Measurements from ENCODE around the gene SH3BGRL3.

The SH3BGRL3 gene

GRCh38 chr1:26320896-26321295 lies 41.0 kb downstream of the SH3BGRL3 start:
- ChIA-PET POLR2A (ENCODE audit: low non-redundant PET) (no interaction called here), CTCF (interaction anchor here (0.6 to 1.7 kb wide), 13 partner anchors 13 to 209 kb away, joined by 3 to 9 read pairs (median 4); partner anchors contain the start of genes CEP85, PDIK1L and ZNF593)
- DNase-seq (ENCODE audit: low spot score): no peak
- peak overlapping the region; percentile 26 for H3K27ac ChIP-seq
- TF ChIP-seq CTCF (conservative IDR thresholded peaks at IDR 0.05; ENCODE audit: low read depth): no peak

- peak; percentile 89 for TF ChIP-seq CTCF (conservative IDR thresholded peaks at IDR 0.05; ENCODE audit: low read depth)
- ChIA-PET POLR2A (ENCODE audit: low non-redundant PET) (no interaction called here), CTCF (interaction anchor here (0.6 to 1.7 kb wide), 35 partner anchors 9 to 1329 kb away, joined by 3 to 9 read pairs (median 4); partner anchors contain the start of genes CEP85, PDIK1L, UBXN11 and ZNF593)
- peak; percentile 71 for DNase-seq (ENCODE audit: low spot score)
- H3K27ac ChIP-seq: peak overlapping the region; percentile 26
These were observed 41.6 kb downstream of the SH3BGRL3 start for GRCh38 chr1:26321315-26322041.

GRCh38 chr1:26322042-26322331 lies 42.1 kb downstream of the SH3BGRL3 start:
- no peak for TF ChIP-seq CTCF (conservative IDR thresholded peaks at IDR 0.05; ENCODE audit: low read depth)
- DNase-seq (ENCODE audit: low spot score): no peak
- POLR2A ChIA-PET (ENCODE audit: low non-redundant PET): no interaction called here
- peak overlapping the region; percentile 26 for H3K27ac ChIP-seq
- CTCF ChIA-PET: interaction anchor here (0.6 to 1.4 kb wide), 30 partner anchors 8 to 1328 kb away, joined by 3 to 9 read pairs (median 4); partner anchors contain the start of genes CEP85, PDIK1L, UBXN11 and ZNF593

- CTCF ChIA-PET: interaction anchor here (0.7 kb wide), 1 partner anchor 8 kb away, joined by 3 read pairs; no protein-coding TSS in a partner anchor
- DNase-seq (ENCODE audit: low spot score): no peak
- H3K27ac ChIP-seq: no peak overlapping the region
- POLR2A ChIA-PET (ENCODE audit: low non-redundant PET): interaction anchor here (0.7 kb wide), 1 partner anchor 46 kb away, joined by 6 read pairs; no protein-coding TSS in a partner anchor
- no peak for TF ChIP-seq CTCF (conservative IDR thresholded peaks at IDR 0.05; ENCODE audit: low read depth)
These were observed 43.5 kb downstream of the SH3BGRL3 start for GRCh38 chr1:26323382-26323781.

- ChIA-PET CTCF (no interaction called here), POLR2A (ENCODE audit: low non-redundant PET) (no interaction called here)
- TF ChIP-seq CTCF (conservative IDR thresholded peaks at IDR 0.05; ENCODE audit: low read depth): no peak
- no peak overlapping the region for H3K27ac ChIP-seq
- DNase-seq (ENCODE audit: low spot score): no peak
These were observed 44.7 kb downstream of the SH3BGRL3 start for GRCh38 chr1:26324550-26324949.

GRCh38 chr1:26327956-26328362 lies 48.1 kb downstream of the SH3BGRL3 start:
- DNase-seq (ENCODE audit: low spot score): peak; percentile 51
- CTCF ChIA-PET: interaction anchor here (0.7 kb wide), 1 partner anchor 36 kb away, joined by 5 read pairs; no protein-coding TSS in a partner anchor
- POLR2A ChIA-PET (ENCODE audit: low non-redundant PET): no interaction called here
- no peak for TF ChIP-seq CTCF (conservative IDR thresholded peaks at IDR 0.05; ENCODE audit: low read depth)
- peak overlapping the region; percentile 61 for H3K27ac ChIP-seq

Data from RWPE1 (cell line).